ENCODE measurements around the gene MALT1. TPM values are rescaled to one million over a fixed set of nuclear protein-coding genes. Genes with fewer than 3 reads are reported as not detected.

The MALT1 gene, protein sequence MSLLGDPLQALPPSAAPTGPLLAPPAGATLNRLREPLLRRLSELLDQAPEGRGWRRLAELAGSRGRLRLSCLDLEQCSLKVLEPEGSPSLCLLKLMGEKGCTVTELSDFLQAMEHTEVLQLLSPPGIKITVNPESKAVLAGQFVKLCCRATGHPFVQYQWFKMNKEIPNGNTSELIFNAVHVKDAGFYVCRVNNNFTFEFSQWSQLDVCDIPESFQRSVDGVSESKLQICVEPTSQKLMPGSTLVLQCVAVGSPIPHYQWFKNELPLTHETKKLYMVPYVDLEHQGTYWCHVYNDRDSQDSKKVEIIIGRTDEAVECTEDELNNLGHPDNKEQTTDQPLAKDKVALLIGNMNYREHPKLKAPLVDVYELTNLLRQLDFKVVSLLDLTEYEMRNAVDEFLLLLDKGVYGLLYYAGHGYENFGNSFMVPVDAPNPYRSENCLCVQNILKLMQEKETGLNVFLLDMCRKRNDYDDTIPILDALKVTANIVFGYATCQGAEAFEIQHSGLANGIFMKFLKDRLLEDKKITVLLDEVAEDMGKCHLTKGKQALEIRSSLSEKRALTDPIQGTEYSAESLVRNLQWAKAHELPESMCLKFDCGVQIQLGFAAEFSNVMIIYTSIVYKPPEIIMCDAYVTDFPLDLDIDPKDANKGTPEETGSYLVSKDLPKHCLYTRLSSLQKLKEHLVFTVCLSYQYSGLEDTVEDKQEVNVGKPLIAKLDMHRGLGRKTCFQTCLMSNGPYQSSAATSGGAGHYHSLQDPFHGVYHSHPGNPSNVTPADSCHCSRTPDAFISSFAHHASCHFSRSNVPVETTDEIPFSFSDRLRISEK
- total RNA-seq = 10 to 100 TPM; 18.3 to 27.5 (median 22.6) TPM

DNA sequence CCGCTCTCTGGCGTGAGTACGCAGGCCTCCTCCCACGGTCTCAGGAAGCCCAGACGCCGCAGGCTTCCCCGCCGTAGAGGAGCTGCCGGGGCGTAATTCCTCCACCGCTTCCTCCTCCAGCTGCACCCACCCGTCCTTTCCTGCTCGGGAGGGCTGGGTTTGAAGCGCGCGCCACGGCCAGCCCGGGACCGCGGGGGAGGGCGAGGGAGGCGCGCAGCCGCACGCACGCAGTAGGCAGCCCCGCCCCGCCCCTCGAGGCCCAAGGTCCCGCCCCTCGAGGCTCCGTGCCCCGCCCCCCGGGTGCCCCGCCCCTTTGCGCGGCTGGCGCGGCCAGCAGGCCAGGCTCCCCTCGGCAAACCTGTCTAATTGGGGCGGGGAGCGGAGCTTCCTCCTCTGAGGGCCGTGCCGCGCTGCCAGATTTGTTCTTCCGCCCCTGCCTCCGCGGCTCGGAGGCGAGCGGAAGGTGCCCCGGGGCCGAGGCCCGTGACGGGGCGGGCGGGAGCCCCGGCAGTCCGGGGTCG lies at the start of gene MALT1:
MALT1 (plus strand) TSS at position 355 of the 521 bp plus-strand sequence. CDS start 179 bp downstream, outside the sequence.
- Histone ChIP-seq H3K9me3 (no peaks in the 10 kb centered on the region), H3K27me3 (no peaks in the 10 kb centered on the region), H3K4me3 (peak within 1 kb of the TSS; percentile 86 to 96 (median 92)), H3K4me1 (peaks cover 14 to 22% (median 16%) of the 10 kb centered on the region in 4 donors), H3K36me3 (peaks cover 0 to 5% (median 0%) of the 10 kb centered on the region in 4 donors), H3K27ac (replicated peaks in 1 of 4) (peak within 1 kb of the TSS; percentile 96 to 97 (median 96))
- intact Hi-C loops (cut with DNase I) = loop anchor here (5.0 to 10.0 kb wide), 2 partner anchors 144 to 464 kb away; partner anchors contain the start of gene SEC11C
- peak; percentile 97 for DNase-seq (ENCODE audit: extremely low spot score)
- 0% methylated on average over 2 of the region's 60 CpGs for WGBS
- TF ChIP-seq, protein P1, sequence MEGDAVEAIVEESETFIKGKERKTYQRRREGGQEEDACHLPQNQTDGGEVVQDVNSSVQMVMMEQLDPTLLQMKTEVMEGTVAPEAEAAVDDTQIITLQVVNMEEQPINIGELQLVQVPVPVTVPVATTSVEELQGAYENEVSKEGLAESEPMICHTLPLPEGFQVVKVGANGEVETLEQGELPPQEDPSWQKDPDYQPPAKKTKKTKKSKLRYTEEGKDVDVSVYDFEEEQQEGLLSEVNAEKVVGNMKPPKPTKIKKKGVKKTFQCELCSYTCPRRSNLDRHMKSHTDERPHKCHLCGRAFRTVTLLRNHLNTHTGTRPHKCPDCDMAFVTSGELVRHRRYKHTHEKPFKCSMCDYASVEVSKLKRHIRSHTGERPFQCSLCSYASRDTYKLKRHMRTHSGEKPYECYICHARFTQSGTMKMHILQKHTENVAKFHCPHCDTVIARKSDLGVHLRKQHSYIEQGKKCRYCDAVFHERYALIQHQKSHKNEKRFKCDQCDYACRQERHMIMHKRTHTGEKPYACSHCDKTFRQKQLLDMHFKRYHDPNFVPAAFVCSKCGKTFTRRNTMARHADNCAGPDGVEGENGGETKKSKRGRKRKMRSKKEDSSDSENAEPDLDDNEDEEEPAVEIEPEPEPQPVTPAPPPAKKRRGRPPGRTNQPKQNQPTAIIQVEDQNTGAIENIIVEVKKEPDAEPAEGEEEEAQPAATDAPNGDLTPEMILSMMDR (IDR thresholded peaks at IDR 0.05) = no peak
- TF ChIP-seq EP300 (IDR thresholded peaks at IDR 0.05) (no peak), POLR2AphosphoS5 (IDR thresholded peaks at IDR 0.05) (peak; percentile 89 to 90), POLR2A (IDR thresholded peaks at IDR 0.05; ENCODE audit: low read depth) (peak; percentile 71)

DNA sequence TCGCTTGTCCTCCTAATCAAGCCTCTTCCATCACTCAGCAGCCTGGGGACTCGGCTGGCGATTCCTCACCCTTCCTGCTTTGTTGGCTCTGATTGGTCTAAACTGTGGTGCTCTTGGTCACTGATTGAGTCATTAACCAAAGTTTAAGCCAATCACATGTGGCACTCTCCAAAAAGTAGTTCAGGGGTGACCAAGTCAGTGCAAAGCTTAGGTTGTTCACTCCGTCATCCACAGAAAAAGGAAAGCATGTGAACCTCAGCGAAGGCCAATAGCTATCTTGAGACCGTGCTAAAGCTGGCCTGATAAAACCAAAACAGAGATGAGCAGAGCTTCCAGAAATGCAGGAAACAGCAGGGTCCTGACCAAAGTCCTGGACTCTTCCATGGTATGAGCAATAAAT lies 47.3 kb upstream of the MALT1 start:
- intact Hi-C loops (cut with DNase I) = no loop called here
- H3K4me1 ChIP-seq = peaks cover 0 to 20% (median 2%) of the 10 kb centered on the region in 4 donors
- 87% methylated on average over 6 of the region's 6 CpGs for WGBS

DNA sequence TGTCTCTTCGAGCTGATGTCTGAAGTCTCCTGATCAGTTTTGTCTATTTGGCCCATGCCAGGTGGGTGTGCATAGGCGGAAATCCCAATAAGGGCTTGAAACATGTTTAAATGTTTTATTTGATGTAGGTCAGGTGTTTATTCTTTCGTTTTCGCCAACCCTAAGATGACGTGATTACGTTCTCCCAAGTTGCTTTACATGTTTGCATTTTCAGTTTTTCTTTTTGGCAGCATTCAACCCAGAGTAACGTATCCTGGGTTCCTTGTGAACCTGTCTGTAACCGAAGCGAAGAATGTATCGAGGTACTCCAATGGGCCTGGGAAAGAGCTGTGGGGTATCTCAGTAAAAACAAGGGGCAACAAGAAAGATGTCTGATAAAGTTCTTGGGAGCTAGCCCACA lies 45.4 kb upstream of the MALT1 start:
- H3K4me3 ChIP-seq = no peak overlapping the region
- 93% methylated on average over 10 of the region's 10 CpGs for WGBS
- no peak for DNase-seq (ENCODE audit: extremely low spot score)
- intact Hi-C loops (cut with DNase I) = no loop called here
- no peaks in the 10 kb centered on the region for H3K9me3 ChIP-seq
- H3K36me3 ChIP-seq = no peaks in the 10 kb centered on the region
- peaks cover 0 to 14% (median 0%) of the 10 kb centered on the region in 4 donors for H3K27me3 ChIP-seq
- H3K27ac ChIP-seq (replicated peaks in 1 of 4) = no peak overlapping the region
- no peak for TF ChIP-seq POLR2AphosphoS5 (IDR thresholded peaks at IDR 0.05)
- no peak for TF ChIP-seq EP300 (IDR thresholded peaks at IDR 0.05)
- TF ChIP-seq POLR2A (IDR thresholded peaks at IDR 0.05; ENCODE audit: low read depth) = no peak
- TF ChIP-seq, protein P1 (IDR thresholded peaks at IDR 0.05) = no peak
- peaks cover 0 to 13% (median 0%) of the 10 kb centered on the region in 4 donors for H3K4me1 ChIP-seq

More for the DNA sequence above, 47.3 kb upstream of the MALT1 start:
- peaks cover 0 to 13% (median 0%) of the 10 kb centered on the region in 4 donors for H3K27me3 ChIP-seq
- no peak for DNase-seq (ENCODE audit: extremely low spot score)
- no peak overlapping the region for H3K4me3 ChIP-seq
- no peak overlapping the region for H3K27ac ChIP-seq (replicated peaks in 1 of 4)
- TF ChIP-seq EP300 (IDR thresholded peaks at IDR 0.05) (no peak), POLR2A (IDR thresholded peaks at IDR 0.05; ENCODE audit: low read depth) (no peak), POLR2AphosphoS5 (IDR thresholded peaks at IDR 0.05) (no peak)
- TF ChIP-seq, protein P1 (IDR thresholded peaks at IDR 0.05) = no peak
- H3K9me3 ChIP-seq = no peaks in the 10 kb centered on the region
- no peaks in the 10 kb centered on the region for H3K36me3 ChIP-seq

DNA sequence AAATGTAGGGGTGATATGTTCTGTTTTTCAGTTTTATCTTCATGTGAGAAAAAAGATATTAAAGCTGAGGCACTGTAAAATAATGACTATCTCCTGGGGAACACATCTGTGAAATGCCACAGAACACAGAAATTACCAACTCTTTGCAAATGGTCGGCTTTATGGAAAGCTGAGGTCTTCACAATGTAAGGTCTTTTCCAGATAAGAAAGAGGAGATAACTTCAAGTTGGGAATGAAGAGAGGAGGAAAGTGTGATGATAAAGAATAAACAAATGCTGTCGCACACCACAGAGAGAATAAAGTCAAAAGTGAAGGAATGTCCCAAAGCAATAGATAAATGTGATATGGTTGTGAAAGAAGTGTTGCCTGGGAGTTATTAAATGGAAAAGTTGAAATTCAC lies 41.2 kb upstream of the MALT1 start:
- TF ChIP-seq POLR2A (IDR thresholded peaks at IDR 0.05; ENCODE audit: low read depth) = no peak
- TF ChIP-seq EP300 (IDR thresholded peaks at IDR 0.05) = no peak
- TF ChIP-seq, protein P1 (IDR thresholded peaks at IDR 0.05) = no peak
- TF ChIP-seq POLR2AphosphoS5 (IDR thresholded peaks at IDR 0.05) = no peak
- Histone ChIP-seq H3K36me3 (no peaks in the 10 kb centered on the region), H3K4me1 (peaks cover 0 to 7% (median 0%) of the 10 kb centered on the region in 4 donors), H3K9me3 (no peaks in the 10 kb centered on the region), H3K4me3 (no peak overlapping the region), H3K27me3 (peaks cover 0 to 6% (median 0%) of the 10 kb centered on the region in 4 donors), H3K27ac (replicated peaks in 1 of 4) (no peak overlapping the region)
- 95% methylated on average over 2 of the region's 2 CpGs for WGBS
- intact Hi-C loops (cut with DNase I) = no loop called here
- DNase-seq (ENCODE audit: extremely low spot score) = no peak

All from esophagus muscularis mucosa (tissue), 4 donors.